ENCODE measurements around the gene SLC8A3. TPM values are rescaled to one million over a fixed set of nuclear protein-coding genes. Genes with fewer than 3 reads are reported as not detected.

The SLC8A3 gene
- polyA plus RNA-seq, 1 donor, result 0.42 TPM

DNA sequence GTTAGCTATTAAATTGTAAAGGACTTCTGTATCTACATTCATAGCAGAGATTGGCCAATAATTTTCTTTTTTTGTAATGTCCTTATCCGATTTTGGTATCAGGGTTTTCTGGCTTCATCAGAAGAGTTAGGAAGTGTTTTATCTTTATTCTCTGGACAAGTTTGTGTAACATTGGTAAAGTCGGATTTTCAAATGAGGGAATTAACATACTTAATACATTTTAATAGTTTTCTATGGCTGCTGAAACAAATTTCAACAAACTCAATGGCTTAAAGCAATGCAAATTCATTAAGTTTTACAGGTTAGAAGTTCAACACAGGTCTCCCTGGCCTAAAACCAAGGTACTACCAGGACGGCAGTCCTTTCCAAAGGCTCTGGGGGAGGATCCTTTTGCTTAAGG is 13.2 kb upstream of the SLC8A3 start:
- Histone ChIP-seq H3K27ac (ENCODE audit: low read length) (no peak overlapping the region), H3K27me3 (ENCODE audit: control insufficient read depth, insufficient read depth, low read length) (peaks cover 10% of the 10 kb centered on the region), H3K36me3 (ENCODE audit: control insufficient read depth, insufficient read depth, low read length) (no peaks in the 10 kb centered on the region), H3K9me3 (ENCODE audit: control insufficient read depth, low read depth, low read length) (no peaks in the 10 kb centered on the region), H3K4me3 (ENCODE audit: low read length) (no peak overlapping the region), H3K4me1 (ENCODE audit: control insufficient read depth, insufficient read depth, low read length) (no peaks in the 10 kb centered on the region)
- WGBS (ENCODE audit: insufficient coverage, low lambda C conversion rate), result no CpG with 5 or more reads among the region's 3 CpGs
- DNase-seq, result no peak

DNA sequence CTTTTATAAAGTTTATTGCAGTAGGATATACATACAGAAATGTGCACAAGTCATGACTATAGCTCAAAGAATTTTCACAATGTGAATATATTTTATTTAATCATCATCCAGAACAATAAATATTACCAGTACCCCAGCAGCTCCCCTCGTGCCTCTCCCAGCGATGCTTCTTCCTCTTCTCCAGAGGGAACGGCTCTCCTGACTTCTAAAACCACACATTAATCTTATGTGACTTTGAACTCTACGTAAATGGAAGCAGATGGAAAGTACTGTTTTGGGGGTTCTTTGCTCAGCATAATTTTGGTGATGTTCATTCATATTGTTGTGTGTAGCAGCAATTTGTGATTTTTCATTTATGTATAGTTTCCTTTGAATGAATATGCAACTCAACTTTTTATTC is 4.6 kb upstream of the SLC8A3 start:
- Histone ChIP-seq H3K9me3 (ENCODE audit: control insufficient read depth, low read depth, low read length) (no peaks in the 10 kb centered on the region), H3K27ac (ENCODE audit: low read length) (no peak overlapping the region), H3K36me3 (ENCODE audit: control insufficient read depth, insufficient read depth, low read length) (no peaks in the 10 kb centered on the region), H3K4me1 (ENCODE audit: control insufficient read depth, insufficient read depth, low read length) (no peaks in the 10 kb centered on the region), H3K27me3 (ENCODE audit: control insufficient read depth, insufficient read depth, low read length) (peaks cover 35% of the 10 kb centered on the region), H3K4me3 (ENCODE audit: low read length) (no peak overlapping the region)
- WGBS (ENCODE audit: insufficient coverage, low lambda C conversion rate), result 80% methylated on average over 2 of the region's 4 CpGs
- no peak for DNase-seq

DNA sequence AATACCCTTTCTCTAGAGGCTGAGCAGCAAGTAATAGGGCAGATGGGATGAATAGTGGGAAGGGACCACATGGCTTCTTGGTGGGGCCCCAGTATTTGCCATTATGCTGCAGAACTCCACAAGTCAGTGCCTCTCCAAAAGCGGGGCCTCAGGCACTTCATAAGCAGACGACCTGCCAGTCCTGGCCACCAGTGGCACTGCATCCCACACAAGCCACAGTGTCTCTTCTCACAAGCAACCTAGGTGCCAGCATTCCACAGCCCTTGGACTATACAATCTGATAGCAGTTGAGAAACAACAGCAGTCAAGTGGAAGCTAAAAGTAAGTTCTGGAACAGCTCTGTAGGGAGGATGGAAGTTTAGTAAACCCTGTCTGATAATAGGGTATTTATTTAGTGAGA is 4.2 kb upstream of the SLC8A3 start:
- H3K27me3 ChIP-seq (ENCODE audit: control insufficient read depth, insufficient read depth, low read length), result peaks cover 39% of the 10 kb centered on the region
- no peaks in the 10 kb centered on the region for H3K36me3 ChIP-seq (ENCODE audit: control insufficient read depth, insufficient read depth, low read length)
- no CpG with 5 or more reads among the region's 2 CpGs for WGBS (ENCODE audit: insufficient coverage, low lambda C conversion rate)
- H3K4me3 ChIP-seq (ENCODE audit: low read length), result no peak overlapping the region
- H3K9me3 ChIP-seq (ENCODE audit: control insufficient read depth, low read depth, low read length), result no peaks in the 10 kb centered on the region
- H3K27ac ChIP-seq (ENCODE audit: low read length), result no peak overlapping the region
- DNase-seq, result no peak
- peaks cover 2% of the 10 kb centered on the region for H3K4me1 ChIP-seq (ENCODE audit: control insufficient read depth, insufficient read depth, low read length)

DNA sequence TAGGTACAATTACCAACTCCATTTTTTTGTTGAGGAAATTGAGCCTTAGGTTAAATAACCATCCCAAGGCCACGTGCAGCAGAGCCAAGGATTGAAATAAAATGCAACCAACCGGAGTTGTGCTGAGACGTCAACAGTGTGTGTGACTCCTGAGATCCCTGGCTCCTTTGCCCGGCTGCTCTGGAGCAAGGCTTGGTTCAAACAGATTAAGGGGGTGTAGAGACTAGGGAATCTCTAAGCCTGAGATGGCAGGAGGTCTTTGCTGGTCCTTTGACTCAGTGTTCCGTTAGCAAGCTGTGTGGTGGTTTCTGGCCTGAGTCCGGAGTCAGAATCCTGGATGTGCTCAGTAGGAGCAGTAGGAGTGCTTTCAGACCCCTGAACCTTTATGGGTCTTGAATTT is 1.4 kb upstream of the SLC8A3 start:
- DNase-seq, result no peak
- no CpG with 5 or more reads among the region's 6 CpGs for WGBS (ENCODE audit: insufficient coverage, low lambda C conversion rate)
- Histone ChIP-seq H3K27me3 (ENCODE audit: control insufficient read depth, insufficient read depth, low read length) (peaks cover 62% of the 10 kb centered on the region), H3K27ac (ENCODE audit: low read length) (no peak overlapping the region), H3K4me3 (ENCODE audit: low read length) (no peak overlapping the region), H3K36me3 (ENCODE audit: control insufficient read depth, insufficient read depth, low read length) (no peaks in the 10 kb centered on the region), H3K4me1 (ENCODE audit: control insufficient read depth, insufficient read depth, low read length) (peaks cover 3% of the 10 kb centered on the region), H3K9me3 (ENCODE audit: control insufficient read depth, low read depth, low read length) (no peaks in the 10 kb centered on the region)

DNA sequence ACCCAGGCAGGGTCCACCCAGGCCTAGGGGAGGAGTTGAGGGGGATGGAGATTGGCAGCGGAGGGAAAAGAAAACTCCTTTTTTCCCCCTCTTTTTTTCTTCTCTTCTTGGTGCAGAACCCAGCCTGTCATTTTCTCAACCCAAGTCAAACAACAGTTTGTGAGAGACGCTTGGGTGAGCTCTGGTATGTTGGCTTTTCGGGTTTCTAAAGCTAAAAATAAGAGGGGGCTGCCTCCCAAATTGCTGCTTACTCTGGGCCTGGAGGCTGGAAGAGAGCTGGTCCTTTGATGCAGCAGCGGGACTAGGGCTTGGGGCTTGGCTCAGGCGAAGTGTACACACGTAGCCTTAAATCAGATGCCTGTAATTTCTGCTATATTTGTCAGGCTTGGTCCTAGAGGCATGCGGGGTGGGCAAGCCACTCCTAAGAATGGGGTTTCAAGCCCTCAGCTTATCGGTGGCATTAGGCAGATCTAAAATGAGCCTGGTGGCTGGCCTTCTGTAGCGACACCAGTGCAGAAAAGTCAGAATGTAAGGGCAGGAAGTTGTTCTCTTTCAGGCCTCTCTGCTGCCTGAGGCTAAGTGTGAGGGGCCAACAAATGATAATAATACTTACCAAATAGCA is 816 bp upstream of the SLC8A3 start:
- H3K27me3 ChIP-seq (ENCODE audit: control insufficient read depth, insufficient read depth, low read length), result peaks cover 64% of the 10 kb centered on the region
- H3K36me3 ChIP-seq (ENCODE audit: control insufficient read depth, insufficient read depth, low read length), result no peaks in the 10 kb centered on the region
- H3K4me3 ChIP-seq (ENCODE audit: low read length), result no peak overlapping the region
- no peak overlapping the region for H3K27ac ChIP-seq (ENCODE audit: low read length)
- no peaks in the 10 kb centered on the region for H3K9me3 ChIP-seq (ENCODE audit: control insufficient read depth, low read depth, low read length)
- DNase-seq, result no peak
- WGBS (ENCODE audit: insufficient coverage, low lambda C conversion rate), result no CpG with 5 or more reads among the region's 9 CpGs
- peaks cover 3% of the 10 kb centered on the region for H3K4me1 ChIP-seq (ENCODE audit: control insufficient read depth, insufficient read depth, low read length)

DNA sequence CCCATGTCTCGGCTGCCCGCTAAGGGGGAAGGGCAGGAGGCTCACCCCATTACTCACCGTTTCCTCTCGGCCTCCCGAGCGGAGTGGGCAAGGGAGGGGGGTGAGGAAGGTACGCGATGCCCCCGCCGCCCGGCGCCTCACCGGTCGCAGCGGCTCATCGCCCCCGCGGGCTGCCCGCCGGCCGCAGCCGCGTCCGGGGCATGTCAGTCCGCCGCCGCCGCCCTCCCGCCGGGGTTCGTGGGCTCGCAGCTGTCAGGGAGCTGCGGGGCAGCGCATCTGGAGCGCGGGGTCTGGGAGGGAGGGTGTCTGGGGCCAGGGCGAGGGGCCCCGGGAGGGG is 461 bp downstream of the SLC8A3 start:
- peak in 1 of 2 donors; percentile 15 for DNase-seq
- H3K27ac ChIP-seq (ENCODE audit: low read length), result no peak overlapping the region
- no peaks in the 10 kb centered on the region for H3K9me3 ChIP-seq (ENCODE audit: control insufficient read depth, low read depth, low read length)
- WGBS (ENCODE audit: insufficient coverage, low lambda C conversion rate), result no CpG with 5 or more reads among the region's 38 CpGs
- peak overlapping the region; percentile 40 for H3K4me3 ChIP-seq (ENCODE audit: low read length)
- H3K4me1 ChIP-seq (ENCODE audit: control insufficient read depth, insufficient read depth, low read length), result peaks cover 3% of the 10 kb centered on the region
- H3K36me3 ChIP-seq (ENCODE audit: control insufficient read depth, insufficient read depth, low read length), result no peaks in the 10 kb centered on the region
- peaks cover 65% of the 10 kb centered on the region for H3K27me3 ChIP-seq (ENCODE audit: control insufficient read depth, insufficient read depth, low read length)

DNA sequence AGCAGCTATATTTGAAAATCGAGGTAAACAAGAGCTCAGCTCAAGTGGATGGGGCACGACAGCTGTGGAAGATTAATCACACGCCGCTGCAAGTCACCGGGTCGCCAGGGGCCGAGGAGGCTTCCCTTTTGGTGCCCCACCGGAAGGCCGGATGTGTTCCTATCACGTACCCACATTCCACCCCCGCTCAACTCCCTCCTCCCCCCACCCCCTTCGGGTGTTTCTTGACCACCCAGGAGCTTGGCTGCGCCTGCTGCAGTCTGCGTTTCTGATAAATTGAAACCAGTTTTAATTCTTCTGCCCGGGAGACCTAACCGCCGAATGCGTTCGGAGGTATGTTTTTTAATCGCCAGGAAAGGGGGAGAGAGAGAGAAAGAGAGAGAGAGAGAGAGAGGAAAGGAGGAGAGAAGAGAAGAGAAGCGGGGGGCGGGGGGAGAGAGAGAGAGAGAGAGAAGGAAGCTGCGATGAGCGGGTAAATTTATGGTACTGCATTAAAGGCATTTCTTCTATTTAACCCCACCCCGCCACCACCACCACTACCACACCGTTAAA is 1.8 kb downstream of the SLC8A3 start:
- Histone ChIP-seq H3K27ac (ENCODE audit: low read length) (no peak overlapping the region), H3K27me3 (ENCODE audit: control insufficient read depth, insufficient read depth, low read length) (peaks cover 68% of the 10 kb centered on the region), H3K4me3 (ENCODE audit: low read length) (peak overlapping the region; percentile 40), H3K36me3 (ENCODE audit: control insufficient read depth, insufficient read depth, low read length) (no peaks in the 10 kb centered on the region), H3K4me1 (ENCODE audit: control insufficient read depth, insufficient read depth, low read length) (peaks cover 3% of the 10 kb centered on the region), H3K9me3 (ENCODE audit: control insufficient read depth, low read depth, low read length) (no peaks in the 10 kb centered on the region)
- peak in 1 of 2 donors; percentile 14 for DNase-seq
- WGBS (ENCODE audit: insufficient coverage, low lambda C conversion rate), result 4% methylated on average over 7 of the region's 26 CpGs

DNA sequence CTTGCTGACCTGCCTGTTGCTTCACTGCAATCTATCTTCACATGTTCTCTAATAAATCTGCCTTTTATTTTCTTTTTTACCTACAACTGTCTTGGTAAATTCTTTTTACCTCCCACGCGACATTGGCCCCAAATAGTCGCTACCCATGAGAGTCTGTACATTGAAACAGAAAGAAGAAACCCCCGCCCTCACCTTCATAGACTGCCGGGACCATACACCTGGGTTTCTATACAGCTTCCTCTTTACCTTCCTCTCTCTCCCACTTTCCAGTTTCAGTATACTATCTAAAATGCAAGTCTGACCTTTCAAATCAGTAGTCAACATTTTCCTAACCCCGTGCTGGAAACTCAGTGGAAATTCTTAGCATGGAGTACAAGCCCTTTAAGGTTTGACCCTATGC is 4.8 kb downstream of the SLC8A3 start:
- 80% methylated on average over 4 of the region's 6 CpGs for WGBS (ENCODE audit: insufficient coverage, low lambda C conversion rate)
- H3K27ac ChIP-seq (ENCODE audit: low read length), result no peak overlapping the region
- H3K9me3 ChIP-seq (ENCODE audit: control insufficient read depth, low read depth, low read length), result no peaks in the 10 kb centered on the region
- H3K4me1 ChIP-seq (ENCODE audit: control insufficient read depth, insufficient read depth, low read length), result peaks cover 3% of the 10 kb centered on the region
- H3K4me3 ChIP-seq (ENCODE audit: low read length), result no peak overlapping the region
- H3K27me3 ChIP-seq (ENCODE audit: control insufficient read depth, insufficient read depth, low read length), result peaks cover 50% of the 10 kb centered on the region
- H3K36me3 ChIP-seq (ENCODE audit: control insufficient read depth, insufficient read depth, low read length), result no peaks in the 10 kb centered on the region
- DNase-seq, result no peak

DNA sequence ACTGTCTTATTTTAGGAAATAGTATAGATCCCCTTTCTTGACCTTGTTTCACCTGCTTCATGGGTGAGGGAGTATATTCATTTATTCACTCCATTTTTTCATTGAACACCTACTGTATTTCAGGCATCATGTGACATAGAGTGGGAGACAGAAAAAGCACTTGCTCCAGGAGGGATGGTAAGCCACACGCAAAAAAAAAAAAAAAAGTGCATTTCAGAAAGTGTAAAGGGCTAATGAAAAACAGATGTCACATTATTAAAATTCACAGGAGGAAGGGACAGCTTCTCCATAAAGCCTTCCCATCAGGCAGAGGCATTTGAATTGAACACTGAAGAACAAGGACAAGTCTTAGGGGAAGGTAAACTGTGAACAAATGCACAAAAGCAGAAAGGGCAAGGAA is 7.5 kb downstream of the SLC8A3 start:
- no peaks in the 10 kb centered on the region for H3K36me3 ChIP-seq (ENCODE audit: control insufficient read depth, insufficient read depth, low read length)
- WGBS (ENCODE audit: insufficient coverage, low lambda C conversion rate), result 83% methylated on average over 1 of the region's 1 CpG
- no peak for DNase-seq
- no peaks in the 10 kb centered on the region for H3K4me1 ChIP-seq (ENCODE audit: control insufficient read depth, insufficient read depth, low read length)
- peaks cover 25% of the 10 kb centered on the region for H3K27me3 ChIP-seq (ENCODE audit: control insufficient read depth, insufficient read depth, low read length)
- no peak overlapping the region for H3K4me3 ChIP-seq (ENCODE audit: low read length)
- H3K9me3 ChIP-seq (ENCODE audit: control insufficient read depth, low read depth, low read length), result no peaks in the 10 kb centered on the region
- no peak overlapping the region for H3K27ac ChIP-seq (ENCODE audit: low read length)

DNA sequence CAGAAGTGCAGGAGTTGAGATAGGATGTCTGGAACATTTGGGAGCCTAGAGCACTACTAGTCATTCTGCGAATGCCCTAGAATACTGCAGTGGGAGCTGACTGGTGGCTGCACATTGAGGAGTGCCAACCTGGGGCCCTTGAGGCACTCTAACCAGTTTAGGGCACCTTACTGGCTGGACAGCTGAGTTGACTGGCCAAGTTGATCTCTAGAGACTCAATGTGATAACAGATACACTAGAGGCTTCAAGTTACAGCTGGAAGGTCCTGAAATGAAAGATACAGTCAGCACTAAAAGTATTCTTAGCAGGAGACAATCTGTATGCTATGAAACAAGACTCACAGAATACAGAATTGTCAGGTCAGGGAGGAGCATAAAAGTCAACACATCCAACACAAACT is 8.0 kb downstream of the SLC8A3 start:
- Histone ChIP-seq H3K9me3 (ENCODE audit: control insufficient read depth, low read depth, low read length) (no peaks in the 10 kb centered on the region), H3K4me1 (ENCODE audit: control insufficient read depth, insufficient read depth, low read length) (no peaks in the 10 kb centered on the region), H3K27me3 (ENCODE audit: control insufficient read depth, insufficient read depth, low read length) (peaks cover 22% of the 10 kb centered on the region), H3K4me3 (ENCODE audit: low read length) (no peak overlapping the region), H3K27ac (ENCODE audit: low read length) (no peak overlapping the region), H3K36me3 (ENCODE audit: control insufficient read depth, insufficient read depth, low read length) (no peaks in the 10 kb centered on the region)
- no peak for DNase-seq
- no CpG with 5 or more reads among the region's 1 CpG for WGBS (ENCODE audit: insufficient coverage, low lambda C conversion rate)

DNA sequence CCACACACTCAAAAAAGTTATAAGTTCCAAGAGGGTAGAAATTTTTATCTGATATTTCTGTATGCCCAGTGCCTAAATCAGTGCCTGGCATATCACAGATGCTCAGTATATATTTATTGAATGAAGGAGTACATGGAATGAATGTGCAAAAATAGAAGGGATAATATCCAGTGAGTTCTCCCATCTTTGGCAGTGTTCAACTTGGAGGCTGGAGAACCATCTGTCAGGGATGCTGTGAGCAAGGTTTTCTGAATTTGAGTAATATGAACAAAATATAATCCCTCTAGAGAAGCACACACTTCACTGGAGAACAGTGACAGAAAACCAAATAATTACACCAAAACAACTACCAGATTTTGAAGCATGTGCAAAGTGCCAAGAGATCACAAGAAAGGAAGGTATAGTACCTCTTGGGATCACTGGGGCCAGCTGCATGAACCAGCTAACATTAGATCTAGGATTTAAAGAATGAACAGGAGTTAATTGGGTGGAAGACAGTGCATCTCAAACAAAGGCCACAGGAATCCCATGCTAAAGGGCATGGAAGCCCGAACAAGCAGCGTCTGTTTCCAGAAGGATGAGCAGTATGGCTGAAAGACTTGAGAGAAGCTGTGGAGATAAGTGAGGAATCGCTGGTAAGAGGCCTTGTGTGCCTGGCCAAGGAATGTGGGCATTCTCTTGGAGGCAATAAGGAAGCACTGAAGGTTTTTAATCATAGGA is 11.5 kb downstream of the SLC8A3 start:
- H3K4me1 ChIP-seq (ENCODE audit: control insufficient read depth, insufficient read depth, low read length), result no peaks in the 10 kb centered on the region
- H3K27me3 ChIP-seq (ENCODE audit: control insufficient read depth, insufficient read depth, low read length), result peaks cover 11% of the 10 kb centered on the region
- DNase-seq, result no peak
- H3K36me3 ChIP-seq (ENCODE audit: control insufficient read depth, insufficient read depth, low read length), result no peaks in the 10 kb centered on the region
- no peaks in the 10 kb centered on the region for H3K9me3 ChIP-seq (ENCODE audit: control insufficient read depth, low read depth, low read length)
- WGBS (ENCODE audit: insufficient coverage, low lambda C conversion rate), result 42% methylated on average over 2 of the region's 3 CpGs
- no peak overlapping the region for H3K27ac ChIP-seq (ENCODE audit: low read length)
- H3K4me3 ChIP-seq (ENCODE audit: low read length), result no peak overlapping the region

All from large intestine (tissue), 3 donors.